Left cardiac atrium (tissue), 4 donors: Measurements from ENCODE around the gene MAP1LC3B. TPM values are rescaled to one million over a fixed set of nuclear protein-coding genes. Genes with fewer than 3 reads are reported as not detected.

Source experiments
- ATAC-seq, 2 donors: fragments of 200-7000 bp; cut with Tn5 transposase; one replicate each; pipeline ENCODE4 v1.9.1; 2020; ENCODE audit warnings: mild to moderate bottlenecking in 2 of 2, moderate library complexity in 2 of 2
- DNase-seq: peaks from one replicate; pipeline ENCODE4 v3.0.0-alpha.2; 2020
- intact Hi-C, 2 donors: fragments of 100-400 bp; cut with DNase I; formaldehyde crosslinking; loops; one replicate each; pipeline versions ENCODE4 v1.14.1 to v1.15.1; 2022 to 2023
- total RNA-seq, 2 donors: library from RNA; stranded (reverse); fragmentation: NEBNext Ultra II Directional; extraction: Animal tissue kit (Norgen Biotek cat#: 25700); gene quantifications; one replicate each; pipeline ENCODE4 v1.2.1, GENCODE V29; 2021
- donor health status: DM: no; HTN: yes; CAD: no.
- donor health status: DM: no; HTN: yes; CAD: no; lungs with severe emphysema.
- donor health status: DM: yes; HTN: yes; CAD: no.
- donor health status: Dilated cardiomyopathy.

Gene MAP1LC3B
- total RNA-seq, 2 donors from 2014 or later: 82.9 to 90.2 TPM

DNA sequence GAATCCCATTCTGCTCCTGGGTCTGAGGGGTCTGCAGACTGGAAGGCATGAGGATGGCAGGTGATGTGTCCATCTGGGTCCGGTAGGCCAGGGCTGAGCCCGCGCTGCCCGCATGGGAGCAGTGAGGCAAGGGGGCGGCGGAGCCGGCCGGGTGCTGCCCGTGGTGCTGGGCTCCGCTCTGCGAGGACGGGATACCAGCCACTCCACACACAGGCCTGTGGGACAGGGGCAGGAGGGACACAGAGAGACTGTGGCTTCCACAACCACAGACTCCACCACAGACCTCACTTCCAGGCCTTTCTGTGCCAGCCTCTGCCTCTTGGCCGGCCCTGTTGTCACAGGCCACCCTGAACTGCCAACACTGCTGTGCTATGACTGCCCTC is 25.4 kb downstream of the MAP1LC3B start:
- ATAC-seq (peak in 1 of 2 donors; percentile 21), DNase-seq (no peak)
- intact Hi-C loops: loop anchor here in 1 of 2 donors (5.0 kb wide), 1 partner anchor 130 kb away; no protein-coding TSS in a partner anchor

DNA sequence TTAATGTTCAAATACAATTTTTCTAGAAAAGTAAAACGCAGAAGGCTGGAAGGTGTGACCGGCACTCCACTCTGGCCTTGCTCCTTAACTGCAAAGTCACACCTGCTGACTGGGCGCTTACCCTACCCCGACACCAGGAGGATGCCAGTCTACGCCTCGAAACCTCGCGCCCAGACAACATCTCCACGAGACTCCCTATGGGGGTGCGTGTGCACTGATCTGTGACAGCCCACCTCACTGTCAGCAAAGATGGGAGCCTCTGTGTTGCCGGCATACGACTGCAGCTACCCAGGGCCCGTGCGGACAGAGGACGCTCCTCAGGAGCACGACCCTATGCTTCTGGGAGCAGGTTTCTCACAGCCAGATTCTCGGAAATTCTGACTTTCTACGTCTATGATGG is 26.1 kb downstream of the MAP1LC3B start:
- DNase-seq (no peak), ATAC-seq (no peak)

DNA sequence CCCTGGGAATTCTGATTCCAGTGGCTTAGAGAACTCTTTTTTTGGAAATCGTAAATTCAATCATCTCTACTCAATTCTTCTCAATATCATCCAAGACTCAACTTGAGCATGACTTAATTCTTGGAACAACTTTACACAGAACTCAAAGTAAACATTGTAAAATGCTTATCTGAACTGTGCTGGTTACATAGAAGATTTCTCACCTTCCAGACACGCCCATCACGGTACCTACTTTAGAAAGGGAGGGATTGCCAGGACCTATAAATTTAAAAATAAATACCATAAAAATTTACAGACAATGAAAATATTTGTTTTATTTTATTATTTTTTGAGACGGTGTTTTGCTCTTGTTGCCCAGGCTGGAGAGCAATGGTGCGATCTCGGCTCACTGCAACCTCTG is 26.5 kb downstream of the MAP1LC3B start:
- no peak for ATAC-seq

More for the DNA sequence above, 26.1 kb downstream of the MAP1LC3B start:
- intact Hi-C loops: loop anchor here in 1 of 2 donors (5.0 kb wide), 1 partner anchor 129 kb away; no protein-coding TSS in a partner anchor

DNA sequence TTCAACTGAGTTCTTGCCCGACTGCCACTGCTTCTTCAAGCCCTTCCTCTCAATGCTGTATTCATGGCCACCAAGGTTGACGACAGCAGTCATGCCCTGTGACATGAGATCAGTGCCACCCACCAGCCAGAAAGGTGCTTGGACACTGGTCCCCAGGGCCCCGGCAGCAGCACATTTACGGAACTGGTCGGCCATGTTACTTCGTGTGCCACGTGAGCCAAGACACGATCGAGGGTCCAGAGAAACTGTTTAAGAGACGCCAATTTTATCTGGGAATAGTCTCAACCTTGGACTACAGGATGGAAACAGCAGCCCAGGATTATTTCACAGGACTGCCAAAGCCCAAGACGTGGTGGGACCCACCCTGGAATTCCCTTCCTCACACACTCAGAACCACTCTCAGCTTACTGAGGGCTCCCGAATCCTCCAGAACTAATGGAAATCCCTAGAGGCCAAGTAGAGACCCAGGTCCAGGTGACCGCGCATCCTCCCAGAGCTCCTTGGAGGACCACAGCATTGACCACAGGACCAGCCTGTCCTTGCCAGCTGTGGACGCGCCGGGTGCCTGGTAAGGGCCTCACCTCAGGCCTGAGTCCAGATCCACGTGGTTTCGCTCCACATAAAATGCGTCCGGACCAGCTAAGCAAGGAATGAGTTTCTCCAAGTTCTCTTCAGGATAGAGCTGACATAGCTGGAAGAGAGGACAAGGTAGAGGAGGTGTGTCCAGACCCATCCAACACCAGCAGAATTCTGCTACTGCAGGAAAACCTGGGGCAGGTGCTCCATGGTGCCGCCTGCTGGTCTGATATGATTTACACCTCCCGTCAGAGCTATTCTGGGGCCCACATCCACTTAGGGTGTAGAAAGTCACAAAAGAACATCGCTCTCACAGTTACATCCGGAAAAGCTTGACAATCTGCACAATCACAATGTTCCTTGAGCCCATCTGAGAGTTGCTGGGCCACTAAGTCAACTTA is 28.2 kb downstream of the MAP1LC3B start:
- intact Hi-C loops: no loop called here
- DNase-seq (no peak), ATAC-seq (no peak)

More for the DNA sequence above, 26.5 kb downstream of the MAP1LC3B start:
- no peak for DNase-seq
- intact Hi-C loops: loop anchor here in 1 of 2 donors (5.0 kb wide), 1 partner anchor 129 kb away; no protein-coding TSS in a partner anchor

DNA sequence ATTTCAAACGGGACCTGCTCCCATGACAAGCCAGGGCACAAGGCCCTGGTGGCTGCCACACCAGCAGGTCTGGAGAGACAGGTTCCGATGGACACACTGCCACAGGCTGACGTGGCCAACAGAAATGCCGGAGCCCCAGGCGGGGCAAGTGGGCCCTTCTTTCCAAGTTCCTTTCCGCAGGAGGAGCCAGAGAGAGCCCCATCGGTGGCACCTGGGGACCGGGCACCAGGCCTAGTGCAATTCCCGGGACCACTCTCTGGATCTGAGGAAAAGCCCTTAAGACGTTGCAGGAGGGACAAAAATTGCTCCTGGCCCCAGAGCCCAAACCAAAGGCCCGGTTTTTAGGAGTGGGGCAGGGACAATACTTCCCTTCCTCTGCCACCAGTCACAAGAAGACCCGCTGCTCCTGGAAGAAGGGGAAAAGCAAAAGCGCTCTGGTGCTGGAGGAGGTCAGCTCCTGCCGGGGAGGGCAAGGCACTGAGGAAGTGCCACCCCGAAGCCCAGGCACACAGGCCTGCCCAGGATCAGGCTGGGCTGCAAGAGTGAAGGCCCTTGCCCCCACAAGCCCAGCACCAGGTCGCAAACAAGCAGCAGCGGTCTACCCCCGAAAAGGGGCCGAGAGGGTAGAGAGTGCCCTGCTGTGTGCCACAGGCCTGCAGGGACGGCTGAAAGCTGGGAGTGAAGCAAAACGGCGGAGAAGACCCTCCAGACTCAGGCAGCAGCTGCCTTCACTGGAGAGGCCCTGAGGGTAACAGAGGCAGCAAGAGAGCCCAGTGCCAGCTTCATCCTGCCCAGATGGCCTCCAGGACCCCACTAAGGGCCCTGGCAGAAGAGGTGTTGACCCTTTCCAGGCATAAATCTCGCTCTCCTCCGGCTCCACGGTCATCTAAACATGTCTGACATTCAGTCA is 29.1 kb downstream of the MAP1LC3B start:
- intact Hi-C loops: no loop called here
- DNase-seq: no peak
- ATAC-seq: no peak

DNA sequence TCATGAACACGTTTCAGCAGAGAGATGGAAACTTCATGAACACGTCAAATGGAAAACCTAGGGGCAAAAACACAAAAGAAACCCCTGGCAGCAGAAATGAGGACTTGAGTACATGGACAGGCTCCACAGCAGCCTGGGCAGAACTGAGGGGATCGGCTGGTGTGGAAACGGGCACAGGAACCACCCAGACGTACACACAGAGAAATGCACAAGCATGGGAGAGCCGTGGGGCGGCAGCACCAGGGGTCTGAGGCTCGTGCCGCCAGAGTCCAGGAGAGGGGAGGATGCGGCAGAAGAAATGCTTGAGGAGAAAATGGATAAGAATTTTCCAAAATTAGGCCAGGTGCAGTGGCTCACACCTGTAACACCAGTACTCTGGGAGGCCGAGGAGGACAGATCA is 30.0 kb downstream of the MAP1LC3B start:
- intact Hi-C loops: no loop called here
- no peak for ATAC-seq
- no peak for DNase-seq

DNA sequence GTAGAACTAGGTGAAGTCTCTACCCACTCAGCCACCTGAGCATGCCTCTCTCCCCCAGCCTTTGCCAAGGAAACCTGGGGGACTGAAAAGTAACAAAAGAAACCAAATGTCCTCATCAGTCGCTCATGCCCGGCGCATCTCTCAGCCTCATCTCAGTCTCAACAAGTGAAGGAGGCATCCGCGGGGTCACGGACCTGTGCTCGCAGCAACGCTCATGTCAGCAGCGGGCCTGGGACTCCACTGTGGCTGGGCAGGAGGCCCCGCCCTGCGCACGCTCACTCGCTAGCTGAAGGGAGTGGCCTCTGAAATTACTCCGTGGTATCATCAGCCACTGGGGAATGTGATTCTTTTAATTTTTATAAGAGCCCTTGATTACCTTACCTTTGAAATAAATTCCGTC is 31.3 kb downstream of the MAP1LC3B start:
- DNase-seq (no peak), ATAC-seq (no peak)
- intact Hi-C loops: no loop called here

DNA sequence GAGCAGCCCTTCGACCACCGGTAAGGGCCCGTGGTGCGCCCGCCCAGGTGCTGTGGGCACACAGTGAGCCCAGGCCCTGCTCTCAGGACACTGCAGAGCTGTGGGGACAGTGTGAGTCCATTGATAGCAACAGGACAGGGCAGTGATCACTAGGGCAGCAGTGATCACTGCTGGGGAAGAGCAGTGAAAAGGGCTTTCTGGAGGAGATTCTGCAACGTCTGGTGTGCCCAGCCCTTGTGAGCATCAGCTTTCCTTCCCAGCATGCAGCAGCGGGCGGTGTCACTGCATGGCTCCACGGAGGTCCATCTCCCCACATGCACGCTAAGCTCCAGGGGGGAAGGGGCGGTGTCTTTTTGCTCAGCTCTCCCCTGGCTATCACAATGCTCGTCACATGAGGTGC is 32.1 kb downstream of the MAP1LC3B start:
- intact Hi-C loops: no loop called here
- DNase-seq: no peak
- ATAC-seq: no peak

DNA sequence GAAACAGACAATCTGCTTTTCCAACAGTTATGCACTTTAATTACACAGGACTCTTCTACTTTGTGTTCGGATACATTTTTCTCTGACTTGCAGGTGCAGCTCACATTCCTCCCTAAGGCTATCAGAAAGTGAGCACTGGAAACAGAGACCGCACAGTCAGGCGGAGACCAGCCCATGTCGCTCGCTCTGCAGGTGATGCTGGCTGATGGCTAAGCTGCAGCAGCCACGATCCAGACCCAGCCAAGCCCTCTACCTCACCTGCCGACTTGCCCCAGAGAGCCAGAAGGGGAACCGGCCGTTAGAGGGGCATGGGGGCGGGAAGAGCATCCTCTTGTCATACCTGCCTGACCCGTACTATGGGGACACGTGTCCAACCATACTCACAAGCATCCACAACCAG is 33.8 kb downstream of the MAP1LC3B start:
- ATAC-seq (no peak), DNase-seq (no peak)
- intact Hi-C loops: no loop called here

DNA sequence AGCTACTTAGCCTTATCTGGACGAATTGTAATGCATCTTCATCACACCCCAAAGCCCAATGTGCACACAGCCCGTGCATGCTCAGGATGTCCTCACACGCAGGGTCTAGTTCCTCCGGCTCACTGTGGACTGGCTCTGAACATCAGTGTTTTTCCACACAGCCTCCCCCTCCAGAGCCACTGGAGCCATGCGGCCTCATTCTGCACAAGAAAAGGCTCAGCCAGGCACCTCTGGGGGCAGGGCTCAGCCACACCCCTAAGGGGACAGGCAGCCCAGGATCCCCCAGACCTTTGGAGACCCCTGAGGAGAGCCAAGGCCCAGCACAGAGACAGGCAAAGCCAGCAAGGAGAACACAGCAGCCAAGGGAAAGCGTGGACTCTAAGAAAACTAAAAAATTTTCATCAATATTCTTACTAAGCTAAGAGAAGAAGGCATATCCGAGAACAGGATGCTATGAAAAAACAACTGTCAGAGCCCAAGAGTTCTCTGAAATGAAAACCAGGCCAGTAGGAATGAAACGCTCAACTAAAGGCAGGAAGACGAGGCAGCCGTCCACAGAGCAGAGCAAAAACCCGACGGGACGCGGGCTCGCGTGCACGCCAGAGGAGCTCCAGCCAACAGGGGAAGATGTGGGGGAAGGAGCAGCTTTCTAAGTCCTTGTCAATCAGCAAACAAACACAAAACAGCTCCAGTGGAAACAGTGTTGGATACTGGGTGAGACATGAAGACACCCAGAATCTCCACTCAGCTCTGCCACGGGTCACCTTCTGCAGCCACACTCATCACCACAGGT is 34.5 kb downstream of the MAP1LC3B start:
- no peak for ATAC-seq
- no peak for DNase-seq
- intact Hi-C loops: no loop called here

DNA sequence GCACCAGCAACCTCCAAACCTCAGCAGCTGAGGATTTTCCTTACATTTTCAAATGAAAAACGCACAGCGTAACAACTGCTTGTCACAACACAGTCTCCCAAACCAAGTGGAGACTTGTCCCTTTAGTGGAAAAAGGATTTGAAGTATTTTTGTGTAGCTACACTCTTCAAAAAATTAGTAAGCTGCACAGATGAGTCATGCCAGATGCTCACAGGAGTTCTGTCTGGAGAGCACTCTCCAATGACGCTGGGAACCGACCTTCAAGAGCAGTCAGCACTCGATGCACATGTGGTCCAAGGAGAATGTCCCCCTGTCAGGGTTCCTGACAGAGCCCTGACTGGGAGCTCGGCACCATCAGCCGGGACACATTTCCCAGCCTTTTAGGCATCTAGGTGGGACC is 39.8 kb downstream of the MAP1LC3B start:
- intact Hi-C loops: no loop called here
- DNase-seq (no peak), ATAC-seq (peak in 1 of 2 donors; percentile 68)

DNA sequence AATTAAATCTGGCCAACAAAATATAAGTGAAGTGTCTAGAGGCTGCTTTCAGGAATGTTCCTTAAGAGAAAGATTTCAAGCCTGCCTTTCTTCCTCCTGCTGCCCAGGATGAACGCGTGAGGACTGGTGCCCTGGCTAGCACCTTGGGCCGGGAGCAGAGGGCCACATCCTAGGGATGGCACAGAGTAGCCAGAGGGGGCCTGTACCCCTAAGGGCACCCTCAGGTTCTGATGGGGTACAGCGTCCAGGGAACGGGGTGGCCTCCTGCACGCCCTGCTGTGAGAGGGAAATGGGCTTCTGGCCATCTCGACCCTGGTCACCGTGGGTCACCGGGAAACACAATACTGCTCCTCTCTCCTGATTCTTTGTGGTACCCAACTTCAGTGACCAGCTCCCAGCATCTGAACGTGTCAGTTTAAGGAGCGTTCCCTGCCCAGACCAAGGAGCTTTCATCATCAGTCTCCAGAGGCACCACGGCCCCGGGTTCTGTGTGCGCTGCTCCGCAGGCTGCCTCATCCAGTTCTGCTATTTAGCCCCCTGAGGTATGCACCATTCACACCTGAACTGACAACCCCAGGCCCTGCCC is 40.3 kb downstream of the MAP1LC3B start:
- no peak for ATAC-seq
- intact Hi-C loops: no loop called here

DNA sequence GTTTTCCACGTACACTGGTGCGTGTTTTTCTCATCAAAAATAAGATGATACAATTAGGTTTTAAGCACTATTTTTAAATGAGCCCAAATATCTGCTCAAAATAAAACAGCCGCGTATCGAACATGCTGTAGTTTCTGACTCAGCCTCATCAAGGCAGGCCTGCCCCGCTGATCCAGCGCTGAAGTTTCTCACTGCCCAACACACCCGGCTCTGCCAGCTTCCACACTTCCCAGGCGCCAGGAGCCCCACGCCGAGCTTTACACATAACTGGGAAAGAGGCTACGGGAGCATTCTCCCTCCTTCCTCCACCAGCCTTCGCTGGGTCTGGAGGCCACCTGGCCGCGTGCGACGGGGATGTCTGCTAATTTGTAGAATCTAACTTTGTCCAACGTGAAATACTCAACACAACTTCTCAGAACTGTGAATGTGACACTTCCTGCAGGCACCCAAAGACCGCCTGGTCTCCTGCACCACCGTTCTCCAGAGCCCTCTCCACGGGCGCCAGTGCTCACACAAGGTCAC is 42.1 kb downstream of the MAP1LC3B start:
- intact Hi-C loops: no loop called here
- DNase-seq (no peak), ATAC-seq (no peak)

More for the DNA sequence above, 40.3 kb downstream of the MAP1LC3B start:
- no peak for DNase-seq

DNA sequence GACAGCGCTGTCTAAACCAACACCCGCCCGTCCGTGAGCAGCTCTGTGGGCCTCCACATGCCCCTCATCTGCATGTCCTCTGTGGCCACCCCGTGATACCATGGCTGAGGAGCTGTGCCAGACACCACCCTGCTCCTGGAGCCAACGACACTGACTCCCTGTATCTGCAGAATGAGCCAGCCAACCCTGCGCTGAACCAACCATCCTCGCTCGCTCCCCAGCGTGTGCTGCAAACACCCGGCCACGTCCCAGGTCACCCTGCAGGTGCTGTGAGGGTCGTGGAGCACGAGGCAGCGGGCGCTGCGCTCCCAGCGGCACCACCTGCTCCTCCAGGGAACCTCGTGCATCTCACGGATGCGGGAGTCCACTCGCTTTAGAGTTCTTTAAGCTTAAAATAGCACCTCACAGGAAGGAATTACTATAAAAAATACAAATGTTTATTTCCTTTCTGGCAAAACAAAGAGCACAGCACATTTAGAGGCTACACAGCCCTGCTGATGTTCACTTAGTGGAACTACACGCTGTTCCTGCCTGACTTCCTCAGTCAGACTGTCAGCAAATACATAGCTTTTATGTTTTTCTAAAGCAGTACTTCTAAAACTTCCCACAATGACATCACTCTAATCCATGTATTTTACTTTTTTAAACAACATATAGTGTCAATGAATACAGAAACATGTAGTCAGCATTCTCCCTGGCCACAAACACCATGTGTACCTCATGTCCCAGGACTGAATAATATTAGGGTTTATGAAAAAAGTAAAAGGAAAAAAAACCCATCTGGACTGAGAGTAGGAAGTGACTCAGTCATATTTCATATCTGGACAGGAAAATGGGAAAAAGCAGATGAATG is 43.5 kb downstream of the MAP1LC3B start:
- DNase-seq (no peak), ATAC-seq (peak; percentile 52 to 54)
- intact Hi-C loops: no loop called here

DNA sequence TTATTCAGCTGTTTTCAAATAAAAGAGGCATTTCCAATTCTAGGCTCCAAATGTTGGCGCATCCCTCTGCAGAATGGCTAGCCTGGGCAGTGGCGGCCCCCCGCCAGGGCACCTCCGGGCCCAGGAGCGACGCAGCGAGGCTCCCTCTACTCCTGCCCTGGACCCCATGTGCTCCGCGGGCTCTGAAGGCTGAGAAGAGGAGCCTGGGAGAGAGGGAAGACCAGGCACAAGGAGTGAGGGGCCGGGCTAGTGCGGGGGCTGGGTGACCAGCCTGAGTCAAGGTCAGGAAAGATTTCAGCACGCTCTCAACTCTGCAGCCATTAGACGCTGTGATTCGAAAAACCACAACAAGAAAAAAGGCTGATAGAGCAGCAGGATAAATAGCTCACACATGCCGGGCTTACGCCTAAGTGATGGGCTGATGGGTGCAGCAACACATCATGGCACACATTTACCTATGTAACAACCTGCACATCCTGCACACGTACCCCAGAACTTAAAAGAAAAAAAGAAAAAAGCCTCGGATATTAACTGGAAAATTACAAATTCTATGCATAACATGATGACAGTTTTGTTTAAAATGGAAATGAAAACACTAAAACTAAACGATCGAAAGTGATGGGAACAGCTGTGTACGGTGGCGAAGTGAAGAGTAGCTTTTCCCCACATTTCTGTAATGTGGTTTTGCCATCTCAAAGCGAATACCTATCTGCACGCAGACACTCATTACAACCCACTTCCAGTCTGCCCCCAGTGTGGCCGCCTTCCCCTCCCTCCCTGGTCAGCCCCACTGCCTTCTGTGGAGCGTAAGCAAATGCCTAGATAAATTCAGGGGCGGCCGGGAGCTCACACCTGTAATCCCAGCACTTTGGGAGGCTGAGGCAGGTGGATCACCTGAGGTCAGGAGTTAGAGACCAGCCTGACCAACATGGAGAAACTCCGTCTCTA is 44.4 kb downstream of the MAP1LC3B start:
- ATAC-seq: peak in 1 of 2 donors; percentile 59
- intact Hi-C loops: no loop called here

DNA sequence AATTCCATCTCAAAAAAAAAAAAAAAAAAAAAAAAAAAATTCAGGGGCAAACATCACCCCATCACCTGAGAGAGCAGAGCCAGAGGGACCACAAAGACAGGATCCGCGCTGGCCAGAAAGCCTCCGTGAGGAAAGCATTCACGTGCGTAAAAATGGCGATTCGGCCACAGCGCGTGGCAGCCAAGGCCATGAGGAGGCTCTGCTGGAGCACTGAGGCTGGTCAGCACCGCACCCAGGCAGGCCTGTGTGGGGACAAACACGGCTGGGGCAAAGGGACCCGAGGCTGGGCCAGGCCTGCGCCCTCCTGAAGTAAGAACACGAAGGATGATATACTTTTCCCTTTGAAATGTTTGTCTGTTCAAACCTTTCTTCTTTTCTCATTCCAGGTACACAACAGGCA is 45.2 kb downstream of the MAP1LC3B start:
- intact Hi-C loops: no loop called here
- DNase-seq (no peak), ATAC-seq (no peak)

More for the DNA sequence above, 44.4 kb downstream of the MAP1LC3B start:
- no peak for DNase-seq
